Type B pancreatic cell (in vitro differentiated cells): ENCODE data around the gene TREML1. TPM values are rescaled to one million over a fixed set of nuclear protein-coding genes. Genes with fewer than 3 reads are reported as not detected.
A peak's percentile ranks its signal among the peaks of the same experiment; 100 is the strongest.

ENCODE experiments used
- DNase-seq: peaks from one replicate; pipeline ENCODE4 v3.0.0; 2021; ENCODE audit warnings: mixed read lengths; ENCODE audit not compliant: unreplicated experiment; ENCODE audit errors: extremely low spot score
- H3K27ac Mint-ChIP-seq: 2 replicates; pipeline ENCODE4 v1.8.0; 2021; ENCODE audit warnings: mild to moderate bottlenecking, mixed read lengths
- H3K27me3 Mint-ChIP-seq: 2 replicates; pipeline ENCODE4 v1.8.0; 2021; ENCODE audit warnings: mixed read lengths
- H3K36me3 Mint-ChIP-seq: 2 replicates; pipeline ENCODE4 v1.8.0; 2021; ENCODE audit warnings: mixed read lengths
- H3K4me1 Mint-ChIP-seq: one replicate; pipeline ENCODE4 v1.8.0; 2021; ENCODE audit warnings: mixed read lengths; ENCODE audit not compliant: unreplicated experiment
- H3K4me3 Mint-ChIP-seq: 2 replicates; pipeline ENCODE4 v1.8.0; 2021; ENCODE audit warnings: mild to moderate bottlenecking, mixed read lengths
- H3K9me3 Mint-ChIP-seq: 2 replicates; pipeline ENCODE4 v1.8.0; 2021; ENCODE audit warnings: mixed read lengths
- CTCF ChIP-seq: fragments of 200-600 bp; sonication (generic); conservative IDR thresholded peaks from 2 replicates; pipeline ENCODE4 v1.5.0; 2021; ENCODE audit warnings: antibody characterized with exemption, mild to moderate bottlenecking
- total RNA-seq: library from RNA; stranded (reverse); gene quantifications from 2 replicates; pipeline ENCODE4 v1.2.1, GENCODE V29; 2021; ENCODE audit warnings: low replicate concordance

Gene TREML1
- total RNA-seq, 1 donor from 2014 or later = not detected

- H3K27ac Mint-ChIP-seq = no peak overlapping the region
- H3K36me3 Mint-ChIP-seq = no peaks in the 10 kb centered on the region
- no peak for DNase-seq
- no peaks in the 10 kb centered on the region for H3K9me3 Mint-ChIP-seq
- H3K27me3 Mint-ChIP-seq = peaks cover 23% of the 10 kb centered on the region
- H3K4me1 Mint-ChIP-seq = no peaks in the 10 kb centered on the region
- TF ChIP-seq CTCF = no peak
- no peak overlapping the region for H3K4me3 Mint-ChIP-seq
These were observed 22.0 kb upstream of the TREML1 start for GRCh38 chr6:41176189-41176588.

- TF ChIP-seq CTCF = no peak
- Mint-ChIP-seq H3K9me3 (no peaks in the 10 kb centered on the region), H3K4me3 (no peak overlapping the region), H3K36me3 (no peaks in the 10 kb centered on the region), H3K27ac (no peak overlapping the region), H3K27me3 (peaks cover 31% of the 10 kb centered on the region), H3K4me1 (no peaks in the 10 kb centered on the region)
- no peak for DNase-seq
These were observed 20.9 kb upstream of the TREML1 start for GRCh38 chr6:41175084-41175483.

GRCh38 chr6:41174610-41175009 lies 20.5 kb upstream of the TREML1 start:
- Mint-ChIP-seq H3K27ac (no peak overlapping the region), H3K4me3 (no peak overlapping the region), H3K4me1 (no peaks in the 10 kb centered on the region), H3K36me3 (no peaks in the 10 kb centered on the region), H3K9me3 (no peaks in the 10 kb centered on the region), H3K27me3 (peaks cover 31% of the 10 kb centered on the region)
- no peak for DNase-seq
- TF ChIP-seq CTCF = no peak

- Mint-ChIP-seq H3K27me3 (peaks cover 34% of the 10 kb centered on the region), H3K9me3 (no peaks in the 10 kb centered on the region), H3K4me3 (no peak overlapping the region), H3K4me1 (no peaks in the 10 kb centered on the region), H3K36me3 (no peaks in the 10 kb centered on the region), H3K27ac (no peak overlapping the region)
- peak; percentile 32 for DNase-seq
- TF ChIP-seq CTCF = no peak
These were observed 17.8 kb upstream of the TREML1 start for GRCh38 chr6:41171908-41172307.

- Mint-ChIP-seq H3K9me3 (no peaks in the 10 kb centered on the region), H3K27ac (no peak overlapping the region), H3K4me3 (no peak overlapping the region), H3K27me3 (peaks cover 26% of the 10 kb centered on the region), H3K36me3 (no peaks in the 10 kb centered on the region), H3K4me1 (no peaks in the 10 kb centered on the region)
- DNase-seq = peak; percentile 16
- no peak for TF ChIP-seq CTCF
These were observed 16.5 kb upstream of the TREML1 start for GRCh38 chr6:41170547-41171160.
